ENCODE results near the gene ZBTB11. TPM values are rescaled to one million over a fixed set of nuclear protein-coding genes. Genes with fewer than 3 reads are reported as not detected.

The ZBTB11 gene
- total and polyA plus RNA-seq, 2 donors (not counting 3 experiments of a cell fraction or from before 2014, with no cell fraction given): 4.2 to 15.8 TPM

DNA sequence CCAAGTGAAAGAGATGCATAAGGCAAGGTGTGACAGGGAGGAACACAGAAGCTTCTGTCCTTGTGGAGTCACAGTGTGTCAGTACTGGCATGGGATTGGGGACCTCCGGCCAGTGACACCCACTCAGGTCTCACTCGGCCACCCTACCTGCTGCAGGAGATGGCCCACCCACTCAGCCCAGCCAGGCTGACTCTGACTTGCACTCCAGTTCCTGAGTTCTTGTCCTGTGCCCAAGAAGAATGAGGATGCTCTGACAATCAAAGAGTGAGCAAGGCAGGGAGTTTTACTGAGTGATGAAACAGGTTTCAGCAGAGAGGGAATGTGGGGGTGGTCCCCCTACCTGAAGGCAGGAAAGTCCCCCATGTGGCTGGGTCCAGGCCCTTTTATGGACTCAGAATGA is 52.1 kb downstream of the ZBTB11 start:
- no peak for FAIRE-seq
- POLR2A ChIA-PET: no interaction called here
- CTCF ChIA-PET: no interaction called here

More for the DNA sequence above, 52.1 kb downstream of the ZBTB11 start:
- Histone ChIP-seq H4K20me1 (replicated peaks; ENCODE audit: control insufficient read depth, extremely low read depth, insufficient read depth, low read length) (no peaks in the 10 kb centered on the region), H3K36me3 (ENCODE audit: control insufficient read depth in 2 of 2, extremely low read depth in 1 of 2, insufficient read depth in 2 of 2, low read length in 2 of 2) (no peaks in the 10 kb centered on the region), H3K79me2 (ENCODE audit: control insufficient read depth, insufficient read depth, low read length) (no peaks in the 10 kb centered on the region), H3K9ac (replicated peaks; ENCODE audit: extremely low read depth, insufficient read depth, low read length) (no peak overlapping the region), H3K9me3 (replicated peaks; ENCODE audit: control insufficient read depth, insufficient read depth, low read length) (no peaks in the 10 kb centered on the region), H3K9me1 (replicated peaks; ENCODE audit: control insufficient read depth, extremely low read depth, insufficient read depth, low read length) (no peaks in the 10 kb centered on the region), H3K27me3 (ENCODE audit: control insufficient read depth in 2 of 2, insufficient read depth in 2 of 2, low read length in 2 of 2) (no peaks in the 10 kb centered on the region), H3K4me2 (ENCODE audit: insufficient read depth, low read length) (no peak overlapping the region), H2AFZ (ENCODE audit: low read depth, low read length) (no peak overlapping the region), H3K4me1 (ENCODE audit: control insufficient read depth, extremely low read depth, insufficient read depth, low read length) (no peaks in the 10 kb centered on the region), H3K27ac (ENCODE audit: insufficient read depth, low read depth, low read length) (no peak overlapping the region), H3K4me3 (replicated peaks in 1 of 3; ENCODE audit: insufficient read depth in 1 of 3, low read depth in 1 of 3, low read length in 3 of 3) (no peak overlapping the region)
- TF ChIP-seq CTCF (IDR thresholded peaks at IDR 0.05; ENCODE audit: extremely low read depth in 1 of 2, insufficient read depth in 1 of 2, low read depth in 1 of 2, low read length in 2 of 2) (no peak), FOS (IDR thresholded peaks at IDR 0.05; ENCODE audit: borderline replicate concordance, insufficient read depth, low read length) (no peak), GATA2 (IDR thresholded peaks at IDR 0.05; ENCODE audit: insufficient read depth, insufficient read length, low read depth, low read length) (no peak), EZH2 (IDR thresholded peaks at IDR 0.05; ENCODE audit: borderline replicate concordance, low read depth, low read length, severe bottlenecking) (no peak), POLR2A (IDR thresholded peaks at IDR 0.05; ENCODE audit: low read depth, low read length) (no peak), MYC (IDR thresholded peaks at IDR 0.05; ENCODE audit: low read depth, low read length) (no peak), POLR2AphosphoS5 (IDR thresholded peaks at IDR 0.05; ENCODE audit: insufficient read depth, low read depth, low read length) (no peak), JUN (IDR thresholded peaks at IDR 0.05; ENCODE audit: borderline replicate concordance, insufficient read depth, insufficient read length, low read depth) (no peak)
- TF ChIP-seq, protein P1, sequence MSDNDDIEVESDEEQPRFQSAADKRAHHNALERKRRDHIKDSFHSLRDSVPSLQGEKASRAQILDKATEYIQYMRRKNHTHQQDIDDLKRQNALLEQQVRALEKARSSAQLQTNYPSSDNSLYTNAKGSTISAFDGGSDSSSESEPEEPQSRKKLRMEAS (IDR thresholded peaks at IDR 0.05; ENCODE audit: insufficient read depth, insufficient read length): no peak
- BruUV-seq (replicated peaks): no TSS peak
- intact Hi-C loops (cut with micrococcal nuclease): no loop called here
- dilution Hi-C loops (cut with MboI; ENCODE audit: extremely low pct_ligation_motif_present, low sequenced_read_pairs): no loop called here
- DNase-seq (ENCODE audit: low read depth, low spot score): no peak

All from endothelial cell of umbilical vein (primary cell).